SK-N-SH (cell line): ENCODE measurements around the gene EXD1. TPM values are rescaled to one million over a fixed set of nuclear protein-coding genes. Genes with fewer than 3 reads are reported as not detected.

Experiments
- CTCF ChIA-PET: fragments of 300-600, 350-600 bp; formaldehyde crosslinking; extraction: SDS; loops from one replicate; lab custom pipeline; 2021; lab: Yijun Ruan, JAX
- POLR2A ChIA-PET: fragments of 350-600 bp; sonication (Branson Sonifier 250); formaldehyde crosslinking; extraction: SDS; loops from one replicate; lab custom pipeline; 2020; ENCODE audit warnings: antibody characterized with exemption, inconsistent platforms; lab: Yijun Ruan, JAX
- DNase-seq: peaks from one replicate; pipeline ENCODE4 v3.0.0; 2012
- H2AFZ ChIP-seq: fragments of 200-600 bp; sonication (generic); 2 replicates; pipeline ENCODE4 v1.8.1; 2016; ENCODE audit warnings: antibody characterized with exemption, mild to moderate bottlenecking, low read depth
- H3F3A ChIP-seq: fragments of 200-600 bp; sonication (generic); replicated peaks from 2 replicates; pipeline ENCODE3; 2016; ENCODE audit warnings: antibody characterized with exemption, mild to moderate bottlenecking; ENCODE audit not compliant: insufficient read depth
- H3K27ac ChIP-seq, 2 experiments: fragments of 200-500 bp in 1 of 2; fragments of 200-600 bp in 1 of 2; sonication (Bioruptor generic) in 1 of 2; sonication (generic), shearing (Covaris generic) in 1 of 2; 2 replicates each; pipeline versions ENCODE4 v1.5.1 to v1.6.1; 2014 to 2016; ENCODE audit warnings: low read depth in 2 of 2, inconsistent platforms in 1 of 2, low read length in 1 of 2, mild to moderate bottlenecking in 1 of 2, mixed read lengths in 1 of 2
- H3K27me3 ChIP-seq: fragments of 200-600 bp; sonication (generic), shearing (Covaris generic); 2 replicates; pipeline ENCODE4 v1.6.1; 2016; ENCODE audit warnings: mixed run types; ENCODE audit not compliant: insufficient read depth
- H3K36me3 ChIP-seq, 2 experiments: fragments of 200-500 bp in 1 of 2; fragments of 200-600 bp in 1 of 2; sonication (Bioruptor generic) in 1 of 2; sonication (generic) in 1 of 2; replicated peaks in 1 of 2; 2 replicates each; pipeline versions ENCODE3 to v1.5.1; 2014 to 2016; ENCODE audit warnings: low read length in 1 of 2, mild to moderate bottlenecking in 1 of 2; ENCODE audit not compliant: insufficient read depth in 2 of 2, control insufficient read depth in 1 of 2
- H3K4me1 ChIP-seq, 2 experiments: fragments of 200-500 bp in 1 of 2; fragments of 200-600 bp in 1 of 2; sonication (Bioruptor generic) in 1 of 2; sonication (generic), shearing (Covaris generic) in 1 of 2; 2 replicates each; pipeline versions ENCODE4 v1.5.1 to v1.6.1; 2014 to 2016; ENCODE audit warnings: low read depth in 1 of 2, low read length in 1 of 2, mixed run types in 1 of 2; ENCODE audit not compliant: insufficient read depth in 2 of 2, control insufficient read depth in 1 of 2
- H3K4me2 ChIP-seq: fragments of 200-600 bp; sonication (generic), shearing (Covaris generic); 2 replicates; pipeline ENCODE4 v1.6.1; 2017; ENCODE audit warnings: mixed run types
- H3K4me3 ChIP-seq, 2 experiments: fragments of 200-500 bp in 1 of 2; fragments of 200-600 bp in 1 of 2; sonication (Bioruptor generic) in 1 of 2; sonication (generic), shearing (Covaris generic) in 1 of 2; 2 replicates each; pipeline versions ENCODE4 v1.5.1 to v1.8.1; 2014 to 2016; ENCODE audit warnings: low read depth in 2 of 2, inconsistent platforms in 1 of 2, low read length in 1 of 2, mild to moderate bottlenecking in 1 of 2, mixed read lengths in 1 of 2, moderate library complexity in 1 of 2
- H3K79me2 ChIP-seq: fragments of 200-600 bp; sonication (generic); 2 replicates; pipeline ENCODE4 v1.8.1; 2017; ENCODE audit warnings: mild to moderate bottlenecking; ENCODE audit not compliant: insufficient read depth
- H3K9ac ChIP-seq: fragments of 200-600 bp; sonication (generic); 2 replicates; pipeline ENCODE4 v1.6.1; 2017; ENCODE audit warnings: mixed run types
- H3K9me2 ChIP-seq: fragments of 200-600 bp; sonication (generic); 2 replicates; pipeline ENCODE4 v1.6.1; 2017; ENCODE audit warnings: mixed run types
- H3K9me3 ChIP-seq: fragments of 200-600 bp; sonication (generic); 2 replicates; pipeline ENCODE4 v1.6.1; 2017; ENCODE audit warnings: mixed run types, mild to moderate bottlenecking, moderate library complexity
- H4K20me1 ChIP-seq: fragments of 200-600 bp; sonication (generic); 2 replicates; pipeline ENCODE4 v1.6.1; 2017; ENCODE audit warnings: mild to moderate bottlenecking, mixed run types; ENCODE audit not compliant: insufficient read depth
- EP300 ChIP-seq, 2 experiments: IDR thresholded peaks; 2 replicates each; pipeline versions ENCODE4 v1.4.0 to v1.6.1; 2012; ENCODE audit warnings: borderline replicate concordance in 1 of 2, low read depth in 1 of 2, low read length in 1 of 2
- FOXJ3 ChIP-seq: sonication (generic); formaldehyde crosslinking; IDR thresholded peaks from 2 replicates; pipeline ENCODE4 v1.5.1; 2020; ENCODE audit warnings: mild to moderate bottlenecking, missing genetic modification reagents
- FOXM1 ChIP-seq: IDR thresholded peaks from 2 replicates; pipeline ENCODE4 v1.4.0; 2012; ENCODE audit warnings: low read depth, mild to moderate bottlenecking
- GABPA ChIP-seq: IDR thresholded peaks from 2 replicates; pipeline ENCODE4 v1.4.0; 2012; ENCODE audit warnings: low read depth, mild to moderate bottlenecking
- MEF2A ChIP-seq: IDR thresholded peaks from 2 replicates; pipeline ENCODE4 v1.4.0; 2012; ENCODE audit warnings: low read depth, borderline replicate concordance
- POLR2AphosphoS5 ChIP-seq: IDR thresholded peaks from 2 replicates; pipeline ENCODE4 v1.6.1; 2012; ENCODE audit warnings: low read depth, low read length
- RCOR1 ChIP-seq: fragments of 150-350 bp; IDR thresholded peaks from 2 replicates; pipeline ENCODE4 v1.6.1; 2017; ENCODE audit warnings: antibody characterized with exemption, low read length
- SMC3 ChIP-seq: IDR thresholded peaks from 2 replicates; pipeline ENCODE4 v1.6.1; 2012; ENCODE audit warnings: low read depth, low read length, improper control_type of control experiment
- USF1 ChIP-seq: IDR thresholded peaks from 2 replicates; pipeline ENCODE4 v1.4.0; 2012; ENCODE audit warnings: low read depth, borderline replicate concordance
- YY1 ChIP-seq: IDR thresholded peaks from 2 replicates; pipeline ENCODE4 v1.4.0; 2012; ENCODE audit warnings: low read depth, mild to moderate bottlenecking
- WGBS: methylation state at CpG from one replicate; pipeline ENCODE4 v1.1.6; 2017; ENCODE audit warnings: low lambda C conversion rate; 5-methylcytosine and 5-hydroxymethylcytosine counted together
- polyA plus RNA-seq, 3 experiments: library from polyadenylated mRNA; depleted of rRNA; stranded (reverse); fragments of >200 nt; gene quantifications; 2 replicates each; pipeline ENCODE4 v1.2.3, GENCODE V29; 2012

Gene EXD1
- polyA plus RNA-seq, 1 of the 3 experiments (the other 2 are of a cell fraction) = 0.07 TPM

DNA sequence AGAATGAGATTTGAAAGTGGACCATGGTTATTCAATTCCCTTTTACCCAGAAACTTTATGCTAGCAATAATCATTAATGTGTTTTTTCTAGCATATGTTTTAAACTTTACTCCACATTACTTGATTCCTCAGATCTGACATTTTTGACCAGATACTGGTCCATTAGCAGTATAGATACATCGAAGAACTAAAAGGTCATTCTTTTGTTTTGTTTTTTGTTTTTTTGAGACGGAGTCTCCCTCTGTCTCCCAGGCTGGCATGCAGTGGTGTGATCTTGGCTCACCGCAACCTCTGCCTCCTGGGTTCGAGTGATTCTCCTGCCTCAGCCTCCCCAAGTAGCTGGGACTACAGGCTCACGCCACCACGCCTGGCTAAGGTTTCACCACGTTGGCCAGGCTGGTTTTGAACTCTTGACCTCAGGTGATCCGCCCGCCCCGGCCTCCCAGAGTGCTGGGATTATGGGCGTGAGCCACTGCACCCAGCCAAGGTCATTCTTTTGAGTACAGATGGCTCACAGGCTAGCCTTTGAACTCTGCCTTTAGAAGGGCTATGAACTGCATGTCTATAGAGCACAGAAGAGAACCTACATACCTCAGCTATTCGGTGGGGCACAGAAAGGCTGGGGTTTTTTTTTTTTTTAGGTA lies 29.1 kb upstream of the EXD1 start:
- no peaks in the 10 kb centered on the region for H3K9me3 ChIP-seq
- H3K9me2 ChIP-seq = no peaks in the 10 kb centered on the region
- POLR2A ChIA-PET = interaction anchor here (0.6 kb wide), 1 partner anchor 31 kb away, joined by 4 read pairs; no protein-coding TSS in a partner anchor
- H3F3A ChIP-seq = no peaks in the 10 kb centered on the region
- H2AFZ ChIP-seq = no peak overlapping the region
- H3K4me3 ChIP-seq = no peak overlapping the region
- H3K36me3 ChIP-seq = peaks cover 26 to 30% of the 10 kb centered on the region in 2 experiments
- no peak for TF ChIP-seq USF1
- no peak for TF ChIP-seq POLR2AphosphoS5
- no peak for TF ChIP-seq MEF2A
- TF ChIP-seq FOXJ3 (CRISPR knock-in tag) = no peak
- no peak for TF ChIP-seq RCOR1
- TF ChIP-seq FOXM1 = no peak
- no peak for TF ChIP-seq GABPA
- TF ChIP-seq YY1 = no peak
- no peaks in the 10 kb centered on the region for H3K79me2 ChIP-seq
- CTCF ChIA-PET = interaction anchor here (1.2 kb wide), 1 partner anchor 10 kb away, joined by 3 read pairs; no protein-coding TSS in a partner anchor
- H4K20me1 ChIP-seq = no peaks in the 10 kb centered on the region
- H3K27ac ChIP-seq = no peak overlapping the region
- no peak for DNase-seq
- no peaks in the 10 kb centered on the region for H3K4me1 ChIP-seq
- 90% methylated on average over 6 of the region's 12 CpGs for WGBS
- no peak overlapping the region for H3K4me2 ChIP-seq
- H3K9ac ChIP-seq = no peak overlapping the region
- H3K27me3 ChIP-seq = no peaks in the 10 kb centered on the region

GRCh38 chr15:41258750-41259471 lies 28.4 kb upstream of the EXD1 start:
- H3K9ac ChIP-seq = no peak overlapping the region
- no peaks in the 10 kb centered on the region for H3K9me2 ChIP-seq
- H3K27ac ChIP-seq = no peak overlapping the region
- DNase-seq = no peak
- 80% methylated on average over 3 of the region's 3 CpGs for WGBS
- no peak overlapping the region for H3K4me2 ChIP-seq
- H3F3A ChIP-seq = no peaks in the 10 kb centered on the region
- TF ChIP-seq FOXM1 = no peak
- no peak for TF ChIP-seq SMC3
- no peak for TF ChIP-seq GABPA
- no peak for TF ChIP-seq EP300 (IDR thresholded peaks at IDR 0.05; ENCODE audit: borderline replicate concordance in 1 of 2, low read depth in 1 of 2, low read length in 1 of 2)
- no peaks in the 10 kb centered on the region for H3K79me2 ChIP-seq
- CTCF ChIA-PET = interaction anchor here (1.2 kb wide), 1 partner anchor 10 kb away, joined by 3 read pairs; no protein-coding TSS in a partner anchor
- H3K9me3 ChIP-seq = no peaks in the 10 kb centered on the region
- peaks cover 26 to 36% of the 10 kb centered on the region in 2 experiments for H3K36me3 ChIP-seq
- H4K20me1 ChIP-seq = no peaks in the 10 kb centered on the region
- H2AFZ ChIP-seq = no peak overlapping the region
- no peak overlapping the region for H3K4me3 ChIP-seq
- no peaks in the 10 kb centered on the region for H3K4me1 ChIP-seq
- H3K27me3 ChIP-seq = no peaks in the 10 kb centered on the region
- POLR2A ChIA-PET = no interaction called here
